ENCODE measurements around the gene GIT1. TPM values are rescaled to one million over a fixed set of nuclear protein-coding genes. Genes with fewer than 3 reads are reported as not detected.

The GIT1 gene
- total and polyA plus RNA-seq, 9 of the 15 experiments (the other 6 are each of a cell fraction or from before 2014, with no cell fraction given), result 0.35 to 35.3 (median 17.1) TPM

DNA sequence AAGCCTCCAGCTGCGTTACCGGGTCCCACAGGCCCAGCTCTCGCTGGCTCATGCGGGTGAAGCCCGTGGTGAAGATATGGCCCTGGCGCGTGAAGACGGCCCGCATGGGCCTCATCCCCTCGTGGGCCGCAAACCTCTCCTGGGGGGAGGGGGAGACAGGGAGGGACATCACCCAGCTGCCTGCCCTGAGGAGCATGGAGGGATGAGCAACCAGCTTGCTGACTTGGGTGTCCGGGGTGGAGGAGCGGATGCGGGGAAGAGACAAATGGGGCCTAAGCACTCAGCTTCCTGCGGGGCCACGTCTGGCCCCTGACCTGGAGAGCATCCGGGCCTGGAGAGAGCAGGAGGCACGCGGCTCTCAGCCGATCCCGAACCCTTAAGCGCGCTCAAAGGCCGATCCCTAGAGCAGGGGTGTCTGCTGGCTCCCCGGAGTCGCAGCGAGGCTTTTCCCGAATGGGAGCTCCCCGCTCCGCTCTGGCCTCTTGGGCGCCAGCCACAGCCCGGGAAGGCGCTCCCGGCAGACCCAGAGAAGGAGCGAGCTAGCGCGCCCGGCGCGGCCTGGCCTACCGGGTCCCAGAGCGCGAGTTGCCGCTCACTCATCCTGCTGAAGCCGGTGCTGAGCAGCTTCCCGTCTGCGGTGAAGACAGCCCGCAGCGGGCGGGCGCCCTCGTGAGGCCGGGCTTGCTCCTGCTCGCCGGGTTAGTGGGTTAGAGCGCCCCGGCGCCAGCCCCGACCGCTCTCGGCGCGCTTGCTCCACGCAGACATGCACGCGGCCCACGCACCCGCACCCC lies 28.2 kb upstream of the GIT1 start:
- Histone ChIP-seq H3K9me1 (ENCODE audit: control insufficient read depth, insufficient read depth, low read length) (no peaks in the 10 kb centered on the region), H3K9ac (ENCODE audit: insufficient read depth in 1 of 2, low read depth in 2 of 2, low read length in 2 of 2) (peak overlapping the region; percentile 68 to 88), H3K79me2 (ENCODE audit: control insufficient read depth, insufficient read depth, low read length) (no peaks in the 10 kb centered on the region), H3K36me3 (ENCODE audit: control insufficient read depth, insufficient read depth, low read length) (no peaks in the 10 kb centered on the region), H3K27ac (ENCODE audit: extremely low read depth, low read depth, low read length) (peak overlapping the region; percentile 65; the same call in 2 of the 3 replicates), H3K4me1 (replicated peaks in 1 of 2; ENCODE audit: control insufficient read depth in 2 of 2, insufficient read depth in 2 of 2, low read length in 2 of 2) (peaks cover 27 to 71% of the 10 kb centered on the region in 2 experiments), H3K9me3 (replicated peaks; ENCODE audit: control insufficient read depth, insufficient read depth, low read depth, low read length) (no peaks in the 10 kb centered on the region), H2AFZ (ENCODE audit: low read depth, low read length) (peak overlapping the region; percentile 95), H3K4me3 (0 out of 2 replicates have a peak overlapping the region, but pooled peaks have one; percentile 15), H3K4me2 (ENCODE audit: insufficient read depth, low read length) (peak overlapping the region; percentile 60), H3K27me3 (ENCODE audit: control insufficient read depth in 2 of 2, insufficient read depth in 2 of 2, low read length in 2 of 2) (no peaks in the 10 kb centered on the region), H4K20me1 (replicated peaks; ENCODE audit: control insufficient read depth, insufficient read depth, low read length) (no peaks in the 10 kb centered on the region; the same call in 1 of the 2 replicates)
- DNase-seq (ENCODE audit: extremely low read depth in 1 of 4, low spot score in 3 of 4) (peak; percentile 82 to 91 (median 86)), FAIRE-seq (peak; percentile 64), ATAC-seq (peak; percentile 85)
- WGBS (ENCODE audit: insufficient coverage, low coverage, missing lambda C conversion rate), result 17% methylated on average over 43 of the region's 68 CpGs
- in situ Hi-C loops (cut with MboI) (no loop called here), intact Hi-C loops (cut with micrococcal nuclease) (loop anchor here (10.0 kb wide), 1 partner anchor 473 kb away; no protein-coding TSS in a partner anchor)
- no TSS peak for BruUV-seq (replicated peaks)
- ChIA-PET POLR2A (interaction anchor here (0.6 to 1.9 kb wide), 8 partner anchors 14 to 821 kb away, joined by 3 to 4 read pairs (median 3); no protein-coding TSS in a partner anchor), CTCF (ENCODE audit: low intra/inter-chr PET ratio) (interaction anchor here (0.6 to 1.4 kb wide), 6 partner anchors 33 to 228 kb away, joined by 3 to 5 read pairs (median 4); no protein-coding TSS in a partner anchor)
- TF ChIP-seq ZNF217 (CRISPR knock-in tag; IDR thresholded peaks at IDR 0.05) (no peak), MEF2D (tag; conservative IDR thresholded peaks at IDR 0.05; ENCODE audit: low read depth) (no peak), MEIS2 (IDR thresholded peaks at IDR 0.05; ENCODE audit: partially characterized antibody) (peak; percentile 4), BHLHE40 (IDR thresholded peaks at IDR 0.05; ENCODE audit: low read length) (no peak), PHB2 (IDR thresholded peaks at IDR 0.05; ENCODE audit: low read depth) (no peak), CSDE1 (IDR thresholded peaks at IDR 0.05) (no peak), EWSR1 (IDR thresholded peaks at IDR 0.05; ENCODE audit: borderline replicate concordance, low read depth, partially characterized antibody) (no peak), MAFF (IDR thresholded peaks at IDR 0.05; ENCODE audit: low read length) (no peak), SUPT5H (IDR thresholded peaks at IDR 0.05) (no peak), FOXK2 (conservative IDR thresholded peaks at IDR 0.05 in 1 of 2, IDR thresholded peaks at IDR 0.05 in 1 of 2; ENCODE audit: low read depth in 2 of 2) (no peak), STAG1 (CRISPR knock-in tag; IDR thresholded peaks at IDR 0.05; ENCODE audit: borderline replicate concordance) (peak; percentile 44; the same call in 1 of the 2 replicates), TSC22D4 (tag; IDR thresholded peaks at IDR 0.05) (no peak), ATF7 (IDR thresholded peaks at IDR 0.05) (0 out of 2 replicates have a peak, but pooled peaks have one; percentile 53), ZNF444 (CRISPR knock-in tag; IDR thresholded peaks at IDR 0.05) (no peak)
- TF ChIP-seq, protein P1, sequence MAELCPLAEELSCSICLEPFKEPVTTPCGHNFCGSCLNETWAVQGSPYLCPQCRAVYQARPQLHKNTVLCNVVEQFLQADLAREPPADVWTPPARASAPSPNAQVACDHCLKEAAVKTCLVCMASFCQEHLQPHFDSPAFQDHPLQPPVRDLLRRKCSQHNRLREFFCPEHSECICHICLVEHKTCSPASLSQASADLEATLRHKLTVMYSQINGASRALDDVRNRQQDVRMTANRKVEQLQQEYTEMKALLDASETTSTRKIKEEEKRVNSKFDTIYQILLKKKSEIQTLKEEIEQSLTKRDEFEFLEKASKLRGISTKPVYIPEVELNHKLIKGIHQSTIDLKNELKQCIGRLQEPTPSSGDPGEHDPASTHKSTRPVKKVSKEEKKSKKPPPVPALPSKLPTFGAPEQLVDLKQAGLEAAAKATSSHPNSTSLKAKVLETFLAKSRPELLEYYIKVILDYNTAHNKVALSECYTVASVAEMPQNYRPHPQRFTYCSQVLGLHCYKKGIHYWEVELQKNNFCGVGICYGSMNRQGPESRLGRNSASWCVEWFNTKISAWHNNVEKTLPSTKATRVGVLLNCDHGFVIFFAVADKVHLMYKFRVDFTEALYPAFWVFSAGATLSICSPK (IDR thresholded peaks at IDR 0.05; ENCODE audit: borderline replicate concordance), result no peak
- TF ChIP-seq, protein P2, sequence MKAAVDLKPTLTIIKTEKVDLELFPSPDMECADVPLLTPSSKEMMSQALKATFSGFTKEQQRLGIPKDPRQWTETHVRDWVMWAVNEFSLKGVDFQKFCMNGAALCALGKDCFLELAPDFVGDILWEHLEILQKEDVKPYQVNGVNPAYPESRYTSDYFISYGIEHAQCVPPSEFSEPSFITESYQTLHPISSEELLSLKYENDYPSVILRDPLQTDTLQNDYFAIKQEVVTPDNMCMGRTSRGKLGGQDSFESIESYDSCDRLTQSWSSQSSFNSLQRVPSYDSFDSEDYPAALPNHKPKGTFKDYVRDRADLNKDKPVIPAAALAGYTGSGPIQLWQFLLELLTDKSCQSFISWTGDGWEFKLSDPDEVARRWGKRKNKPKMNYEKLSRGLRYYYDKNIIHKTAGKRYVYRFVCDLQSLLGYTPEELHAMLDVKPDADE (conservative IDR thresholded peaks at IDR 0.05; ENCODE audit: control insufficient read depth, low read depth, low read length), result peak; percentile 28; the same call in 1 of the 2 replicates
- TF ChIP-seq, protein P3, sequence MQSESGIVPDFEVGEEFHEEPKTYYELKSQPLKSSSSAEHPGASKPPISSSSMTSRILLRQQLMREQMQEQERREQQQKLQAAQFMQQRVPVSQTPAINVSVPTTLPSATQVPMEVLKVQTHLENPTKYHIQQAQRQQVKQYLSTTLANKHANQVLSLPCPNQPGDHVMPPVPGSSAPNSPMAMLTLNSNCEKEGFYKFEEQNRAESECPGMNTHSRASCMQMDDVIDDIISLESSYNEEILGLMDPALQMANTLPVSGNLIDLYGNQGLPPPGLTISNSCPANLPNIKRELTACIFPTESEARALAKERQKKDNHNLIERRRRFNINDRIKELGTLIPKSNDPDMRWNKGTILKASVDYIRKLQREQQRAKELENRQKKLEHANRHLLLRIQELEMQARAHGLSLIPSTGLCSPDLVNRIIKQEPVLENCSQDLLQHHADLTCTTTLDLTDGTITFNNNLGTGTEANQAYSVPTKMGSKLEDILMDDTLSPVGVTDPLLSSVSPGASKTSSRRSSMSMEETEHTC (IDR thresholded peaks at IDR 0.05), result no peak
- TF ChIP-seq, protein P4, sequence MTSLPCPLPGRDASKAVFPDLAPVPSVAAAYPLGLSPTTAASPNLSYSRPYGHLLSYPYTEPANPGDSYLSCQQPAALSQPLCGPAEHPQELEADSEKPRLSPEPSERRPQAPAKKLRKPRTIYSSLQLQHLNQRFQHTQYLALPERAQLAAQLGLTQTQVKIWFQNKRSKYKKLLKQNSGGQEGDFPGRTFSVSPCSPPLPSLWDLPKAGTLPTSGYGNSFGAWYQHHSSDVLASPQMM (CRISPR knock-in tag; IDR thresholded peaks at IDR 0.05), result no peak

Data from K562 (cell line).